Rectal smooth muscle tissue (tissue), 1 donor: ENCODE results near the gene DNAJB6.

Source experiments
- H3K27ac ChIP-seq: one replicate; pipeline ENCODE4 v1.7.0; 2013; ENCODE audit warnings: low read depth, low read length, inconsistent platforms
- H3K27me3 ChIP-seq: one replicate; pipeline ENCODE4 v1.7.0; 2013; ENCODE audit warnings: low read length; ENCODE audit not compliant: control insufficient read depth, insufficient read depth
- H3K36me3 ChIP-seq: one replicate; pipeline ENCODE4 v1.7.0; 2013; ENCODE audit warnings: low read length; ENCODE audit not compliant: control insufficient read depth, insufficient read depth
- H3K4me1 ChIP-seq: one replicate; pipeline ENCODE4 v1.7.0; 2013; ENCODE audit warnings: low read length; ENCODE audit not compliant: control insufficient read depth, insufficient read depth
- H3K4me3 ChIP-seq: one replicate; pipeline ENCODE4 v1.7.0; 2013; ENCODE audit warnings: low read length
- H3K9ac ChIP-seq: one replicate; pipeline ENCODE4 v1.7.0; 2013; ENCODE audit warnings: low read length

The DNAJB6 gene

GRCh38 chr7:157335991-157336382 lies 817 bp upstream of the DNAJB6 start:
- Histone ChIP-seq H3K27ac (peak overlapping the region; percentile 92), H3K4me1 (peaks cover 14% of the 10 kb centered on the region), H3K9ac (no peak overlapping the region), H3K27me3 (no peaks in the 10 kb centered on the region), H3K4me3 (peak overlapping the region; percentile 64), H3K36me3 (no peaks in the 10 kb centered on the region)

- Histone ChIP-seq H3K9ac (peak overlapping the region; percentile 1), H3K4me3 (peak overlapping the region; percentile 72), H3K4me1 (peaks cover 14% of the 10 kb centered on the region), H3K27ac (peak overlapping the region; percentile 92), H3K27me3 (no peaks in the 10 kb centered on the region), H3K36me3 (no peaks in the 10 kb centered on the region)
These were observed 729 bp downstream of the DNAJB6 start for GRCh38 chr7:157337316-157338149.

GRCh38 chr7:157339777-157340677 lies 3.2 kb downstream of the DNAJB6 start:
- no peaks in the 10 kb centered on the region for H3K27me3 ChIP-seq
- H3K4me3 ChIP-seq: no peak overlapping the region
- H3K9ac ChIP-seq: no peak overlapping the region
- peaks cover 14% of the 10 kb centered on the region for H3K4me1 ChIP-seq
- H3K27ac ChIP-seq: no peak overlapping the region
- no peaks in the 10 kb centered on the region for H3K36me3 ChIP-seq

- H3K4me1 ChIP-seq: peaks cover 10% of the 10 kb centered on the region
- peak overlapping the region; percentile 51 for H3K27ac ChIP-seq
- no peaks in the 10 kb centered on the region for H3K36me3 ChIP-seq
- peak overlapping the region; percentile 13 for H3K4me3 ChIP-seq
- H3K9ac ChIP-seq: no peak overlapping the region
- H3K27me3 ChIP-seq: no peaks in the 10 kb centered on the region
These were observed 10.6 kb downstream of the DNAJB6 start for GRCh38 chr7:157347217-157347904.

- Histone ChIP-seq H3K4me1 (peaks cover 10% of the 10 kb centered on the region), H3K27me3 (no peaks in the 10 kb centered on the region)
These were observed 11.7 kb downstream of the DNAJB6 start for GRCh38 chr7:157348548-157348947.

GRCh38 chr7:157352516-157352915 lies 15.7 kb downstream of the DNAJB6 start:
- H3K27ac ChIP-seq: no peak overlapping the region
- no peaks in the 10 kb centered on the region for H3K36me3 ChIP-seq
- H3K9ac ChIP-seq: no peak overlapping the region
- H3K4me1 ChIP-seq: peaks cover 14% of the 10 kb centered on the region
- H3K27me3 ChIP-seq: no peaks in the 10 kb centered on the region
- H3K4me3 ChIP-seq: peak overlapping the region; percentile 15

More at GRCh38 chr7:157348548-157348947, 11.7 kb downstream of the DNAJB6 start:
- Histone ChIP-seq H3K4me3 (no peak overlapping the region), H3K36me3 (no peaks in the 10 kb centered on the region), H3K27ac (no peak overlapping the region), H3K9ac (no peak overlapping the region)

- Histone ChIP-seq H3K27ac (no peak overlapping the region), H3K4me1 (peaks cover 11% of the 10 kb centered on the region), H3K4me3 (peak overlapping the region; percentile 31), H3K36me3 (peaks cover 7% of the 10 kb centered on the region), H3K9ac (no peak overlapping the region), H3K27me3 (no peaks in the 10 kb centered on the region)
These were observed 19.1 kb downstream of the DNAJB6 start for GRCh38 chr7:157355784-157356511.

- H3K4me1 ChIP-seq: peaks cover 11% of the 10 kb centered on the region
- no peaks in the 10 kb centered on the region for H3K27me3 ChIP-seq
- H3K27ac ChIP-seq: no peak overlapping the region
- no peak overlapping the region for H3K9ac ChIP-seq
- no peak overlapping the region for H3K4me3 ChIP-seq
- H3K36me3 ChIP-seq: peaks cover 7% of the 10 kb centered on the region
These were observed 20.6 kb downstream of the DNAJB6 start for GRCh38 chr7:157357129-157358040.

- H3K9ac ChIP-seq: no peak overlapping the region
- H3K4me1 ChIP-seq: peaks cover 11% of the 10 kb centered on the region
- no peaks in the 10 kb centered on the region for H3K27me3 ChIP-seq
- H3K4me3 ChIP-seq: no peak overlapping the region
- no peak overlapping the region for H3K27ac ChIP-seq
- H3K36me3 ChIP-seq: peaks cover 7% of the 10 kb centered on the region
These were observed 21.4 kb downstream of the DNAJB6 start for GRCh38 chr7:157358041-157358752.

GRCh38 chr7:157358753-157359096 lies 21.9 kb downstream of the DNAJB6 start:
- peaks cover 11% of the 10 kb centered on the region for H3K4me1 ChIP-seq
- H3K27ac ChIP-seq: no peak overlapping the region
- no peak overlapping the region for H3K9ac ChIP-seq
- H3K27me3 ChIP-seq: no peaks in the 10 kb centered on the region
- H3K36me3 ChIP-seq: peaks cover 10% of the 10 kb centered on the region
- no peak overlapping the region for H3K4me3 ChIP-seq
